ENCODE results near the gene GRK2. TPM values are rescaled to one million over a fixed set of nuclear protein-coding genes. Genes with fewer than 3 reads are reported as not detected.

The GRK2 gene
- total and polyA plus RNA-seq, 10 donors = 119 to 301 (median 261) TPM

- peak; percentile 66 for DNase-seq
- TF ChIP-seq POLR2AphosphoS5 (IDR thresholded peaks at IDR 0.05) (no peak), CTCF (IDR thresholded peaks at IDR 0.05 in 8 of 11, conservative IDR thresholded peaks at IDR 0.05 in 3 of 11) (no peak), POLR2A (IDR thresholded peaks at IDR 0.05) (no peak)
- Histone ChIP-seq H3K27ac (no peak overlapping the region), H3K27me3 (replicated peaks in 1 of 7) (no peaks in the 10 kb centered on the region), H3K36me3 (peaks cover 0 to 54% (median 18%) of the 10 kb centered on the region in 6 donors), H3K9me3 (no peaks in the 10 kb centered on the region), H3K4me1 (peaks cover 7 to 55% (median 27%) of the 10 kb centered on the region in 6 donors), H3K4me3 (no peak overlapping the region)
- intact Hi-C loops (cut with DNase I; ENCODE audit: low total_unique reads) = no loop called here
- WGBS, 5 donors = 93 to 98% (median 95%) methylated on average over 8 to 20 of the region's 20 CpGs
Observed at GRCh38 chr11:67308031-67308866, 42.0 kb downstream of the GRK2 start.

- H3K4me1 ChIP-seq = peaks cover 6 to 55% (median 23%) of the 10 kb centered on the region in 6 donors
- no peaks in the 10 kb centered on the region for H3K9me3 ChIP-seq
- peaks cover 0 to 54% (median 18%) of the 10 kb centered on the region in 6 donors for H3K36me3 ChIP-seq
- no peak overlapping the region for H3K27ac ChIP-seq
- intact Hi-C loops (cut with DNase I; ENCODE audit: low total_unique reads) = no loop called here
- WGBS, 5 donors = 88 to 97% (median 94%) methylated on average over 10 to 11 of the region's 11 CpGs
- no peak for TF ChIP-seq POLR2AphosphoS5 (IDR thresholded peaks at IDR 0.05)
- H3K27me3 ChIP-seq (replicated peaks in 1 of 7) = no peaks in the 10 kb centered on the region
- H3K4me3 ChIP-seq = no peak overlapping the region
- peak; percentile 59 for DNase-seq
Observed at GRCh38 chr11:67309166-67309565, 42.9 kb downstream of the GRK2 start.

- Histone ChIP-seq H3K27me3 (replicated peaks in 1 of 7) (no peaks in the 10 kb centered on the region), H3K4me3 (no peak overlapping the region), H3K4me1 (peaks cover 1 to 50% (median 18%) of the 10 kb centered on the region in 6 donors), H3K27ac (no peak overlapping the region), H3K9me3 (no peaks in the 10 kb centered on the region), H3K36me3 (peaks cover 0 to 54% (median 18%) of the 10 kb centered on the region in 6 donors)
- DNase-seq = no peak
- TF ChIP-seq POLR2A (IDR thresholded peaks at IDR 0.05) (no peak), CTCF (IDR thresholded peaks at IDR 0.05 in 8 of 11, conservative IDR thresholded peaks at IDR 0.05 in 3 of 11) (no peak), POLR2AphosphoS5 (IDR thresholded peaks at IDR 0.05) (peak in 1 of 3 donors; percentile 15)
- intact Hi-C loops (cut with DNase I; ENCODE audit: low total_unique reads) = no loop called here
- WGBS, 5 donors = 93 to 96% (median 95%) methylated on average over 5 to 14 of the region's 14 CpGs
Observed at GRCh38 chr11:67309661-67310061, 43.4 kb downstream of the GRK2 start.

- DNase-seq = peak; percentile 73
- 86 to 94% (median 87%) methylated on average over 11 to 19 of the region's 19 CpGs for WGBS, 5 donors
- TF ChIP-seq CTCF (IDR thresholded peaks at IDR 0.05 in 8 of 11, conservative IDR thresholded peaks at IDR 0.05 in 3 of 11) (no peak), POLR2AphosphoS5 (IDR thresholded peaks at IDR 0.05) (no peak)
- intact Hi-C loops (cut with DNase I; ENCODE audit: low total_unique reads) = no loop called here
- H3K4me1 ChIP-seq = peaks cover 0 to 42% (median 15%) of the 10 kb centered on the region in 6 donors
- H3K27ac ChIP-seq = peak overlapping the region in 2 of 8 donors; percentile 75 to 81
- no peaks in the 10 kb centered on the region for H3K9me3 ChIP-seq
- no peak overlapping the region for H3K4me3 ChIP-seq
- peaks cover 0 to 54% (median 18%) of the 10 kb centered on the region in 6 donors for H3K36me3 ChIP-seq
- H3K27me3 ChIP-seq (replicated peaks in 1 of 7) = no peaks in the 10 kb centered on the region
Observed at GRCh38 chr11:67310246-67311050, 44.2 kb downstream of the GRK2 start.

Data from spleen (tissue), 11 donors.